ENCODE results near the gene RETREG2. TPM values are rescaled to one million over a fixed set of nuclear protein-coding genes. Genes with fewer than 3 reads are reported as not detected.

The RETREG2 gene
- total RNA-seq, 1 experiment from 2014 or later, result 106 TPM

DNA sequence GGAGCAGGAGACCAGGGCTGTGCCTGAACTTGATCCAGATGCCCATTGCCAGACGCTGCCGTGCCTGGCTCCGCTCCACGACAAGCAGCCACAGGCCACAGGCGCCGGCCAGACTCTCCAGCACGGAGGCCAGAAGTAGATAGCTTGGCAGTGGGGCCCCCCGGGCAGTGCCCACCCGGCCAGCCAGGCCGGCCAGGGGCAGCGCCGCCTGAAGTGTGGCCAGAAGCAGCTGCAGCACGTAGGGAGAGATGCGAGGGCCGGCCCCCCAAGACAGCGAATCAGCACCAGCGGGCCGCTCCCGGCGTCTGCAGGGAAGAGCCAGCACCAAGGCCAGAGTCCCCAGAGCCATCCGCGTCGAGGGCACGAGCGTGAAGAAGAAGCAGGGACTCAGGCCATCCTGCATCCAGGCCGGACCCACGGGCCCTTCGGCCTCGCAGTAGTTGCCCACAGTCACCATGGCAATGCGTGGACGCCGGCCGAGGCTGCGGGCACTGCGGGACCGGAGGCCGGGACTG lies 40.2 kb downstream of the RETREG2 start:
- ChIA-PET POLR2A (no interaction called here), CTCF (interaction anchor here (0.8 kb wide), 1 partner anchor 31 kb away, joined by 6 read pairs; no protein-coding TSS in a partner anchor)
- no TSS peak for BruUV-seq (replicated peaks)
- peaks cover 10% of the 10 kb centered on the region for H3K4me1 ChIP-seq (ENCODE audit: control insufficient read depth, insufficient read depth, low read length)
- ATAC-seq (peak; percentile 89), DNase-seq (ENCODE audit: low read depth, low spot score) (no peak)
- peak overlapping the region; percentile 77 for H3K27ac ChIP-seq (ENCODE audit: low read length)
- intact Hi-C loops (cut with micrococcal nuclease; ENCODE audit: unreplicated experiment) (loop anchor here (10.0 kb wide), 1 partner anchor 53 kb away; the partner anchor contains the start of gene NHEJ1), in situ Hi-C loops (cut with HindIII; ENCODE audit: low pct_unique_long_range_greater_than_20kb, low sequenced_read_pairs) (no loop called here)
- 0 out of 2 replicates have a peak, but pooled peaks cover 2% of the 10 kb centered on the region for H3K36me3 ChIP-seq (ENCODE audit: control insufficient read depth, insufficient read depth, low read length)
- 0 out of 2 replicates have a peak, but pooled peaks have one; percentile 63 for TF ChIP-seq SIN3A (IDR thresholded peaks at IDR 0.05; ENCODE audit: borderline replicate concordance, insufficient read depth, low read depth, low read length)
- TF ChIP-seq TCF7L2 (IDR thresholded peaks at IDR 0.05; ENCODE audit: low read depth, low read length), result no peak
- TF ChIP-seq REST (IDR thresholded peaks at IDR 0.05; ENCODE audit: insufficient read depth in 1 of 2, low read depth in 2 of 2, low read length in 1 of 2), result peak; percentile 89 to 91
- peak overlapping the region; percentile 59 to 67 for H3K4me3 ChIP-seq (ENCODE audit: low read depth in 2 of 2, low read length in 2 of 2)
- H3K9me3 ChIP-seq (ENCODE audit: control insufficient read depth, insufficient read depth, low read depth, low read length), result no peaks in the 10 kb centered on the region
- no peaks in the 10 kb centered on the region for H3K27me3 ChIP-seq (ENCODE audit: control insufficient read depth, insufficient read depth, low read length)

DNA sequence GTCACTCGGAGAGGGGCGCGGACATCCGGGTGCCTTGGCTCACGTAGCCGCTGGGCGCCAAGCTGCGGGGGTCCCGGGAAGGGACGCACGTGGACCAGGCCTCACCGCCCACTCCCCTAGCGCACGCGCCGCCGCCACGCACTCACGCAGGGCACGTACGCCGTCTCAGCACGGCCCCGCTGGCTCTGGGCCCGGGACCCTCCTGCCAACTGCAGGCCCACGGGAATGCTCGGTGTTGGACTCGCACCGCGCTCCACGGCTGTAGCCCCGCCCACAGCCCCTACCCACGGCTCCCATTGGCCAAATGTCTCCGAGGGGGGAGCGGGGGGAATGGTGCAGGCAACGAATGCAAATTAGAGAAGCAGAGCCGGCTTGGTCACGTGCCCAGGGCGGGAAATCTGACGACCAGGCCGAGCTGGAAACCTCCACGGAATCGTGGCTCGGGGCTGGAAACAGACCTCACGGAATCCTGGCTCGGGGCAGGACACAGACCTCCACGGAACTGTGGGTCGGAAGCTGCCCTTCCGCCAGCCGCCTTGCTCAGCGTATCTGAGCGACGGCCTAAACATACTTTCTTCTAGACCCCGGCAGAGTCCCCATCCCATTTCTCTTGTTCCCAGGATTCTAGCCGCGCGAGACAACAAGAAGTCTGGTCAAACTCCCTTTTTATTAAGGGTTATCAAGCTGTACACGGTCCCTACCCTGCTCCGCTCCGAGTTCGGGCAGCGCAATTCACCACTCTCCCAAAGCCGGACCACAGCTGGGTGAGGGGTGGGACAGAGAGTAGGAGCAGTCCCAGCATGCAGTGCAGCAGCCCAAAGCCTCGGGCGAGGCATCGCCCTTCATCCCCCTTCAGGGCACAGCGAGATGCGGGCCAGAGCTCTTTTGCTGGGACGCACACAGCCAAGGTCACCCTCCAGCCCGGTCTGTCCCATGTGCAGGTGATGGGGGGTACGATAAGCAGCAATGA lies 40.9 kb downstream of the RETREG2 start, which contains the start of gene ABCB6:
TSS of gene ABCB6 (minus strand) at position 227 of the 970 bp plus-strand sequence. CDS start 285 bp downstream, outside the sequence.
- ATAC-seq, result peak; percentile 83
- in situ Hi-C loops (cut with HindIII; ENCODE audit: low pct_unique_long_range_greater_than_20kb, low sequenced_read_pairs), result no loop called here
- DNase-seq (ENCODE audit: low read depth, low spot score), result peak; percentile 52
- Histone ChIP-seq H3K27me3 (ENCODE audit: control insufficient read depth, insufficient read depth, low read length) (no peaks in the 10 kb centered on the region), H3K4me3 (ENCODE audit: low read depth in 2 of 2, low read length in 2 of 2) (peak within 1 kb of the TSS; percentile 59 to 67), H3K4me1 (ENCODE audit: control insufficient read depth, insufficient read depth, low read length) (peaks cover 10% of the 10 kb centered on the region), H3K27ac (ENCODE audit: low read length) (peak within 1 kb of the TSS; percentile 77), H3K36me3 (ENCODE audit: control insufficient read depth, insufficient read depth, low read length) (0 out of 2 replicates have a peak, but pooled peaks cover 2% of the 10 kb centered on the region), H3K9me3 (ENCODE audit: control insufficient read depth, insufficient read depth, low read depth, low read length) (no peaks in the 10 kb centered on the region)
- POLR2A ChIA-PET, result interaction anchor here (0.6 kb wide), 1 partner anchor 29 kb away, joined by 3 read pairs; no protein-coding TSS in a partner anchor
- no TSS peak for BruUV-seq (replicated peaks)
- intact Hi-C loops (cut with micrococcal nuclease; ENCODE audit: unreplicated experiment), result loop anchor here (10.0 kb wide), 1 partner anchor 54 kb away; the partner anchor contains the start of gene NHEJ1
- peak; percentile 82 for TF ChIP-seq POLR2AphosphoS5 (IDR thresholded peaks at IDR 0.05; ENCODE audit: low read depth, low read length)
- no peak for TF ChIP-seq SIN3A (IDR thresholded peaks at IDR 0.05; ENCODE audit: borderline replicate concordance, insufficient read depth, low read depth, low read length)
- TF ChIP-seq CTCF (IDR thresholded peaks at IDR 0.05), result no peak
- CTCF ChIA-PET, result no interaction called here

Measured in Panc1 (cell line).